GM10248 (cell line): ENCODE data around the gene WNT6.

Source experiments
- CTCF ChIA-PET: fragments of 300-600 bp; sonication (Branson Sonifier 250); formaldehyde crosslinking; extraction: SDS; loops from one replicate; lab custom pipeline; 2021; ENCODE audit warnings: antibody characterized with exemption; lab: Yijun Ruan, JAX
- POLR2A ChIA-PET: fragments of 350-650 bp; sonication (Branson Sonifier 250); formaldehyde crosslinking; extraction: SDS; loops from one replicate; lab custom pipeline; 2020; ENCODE audit warnings: antibody characterized with exemption; lab: Yijun Ruan, JAX
- DNase-seq: peaks from one replicate; pipeline ENCODE4 v3.0.0; 2012; ENCODE audit errors: extremely low spot score
- TF ChIP-seq, protein P1 (sequence below): IDR thresholded peaks from 2 replicates; pipeline ENCODE4 v1.5.1; 2012; ENCODE audit warnings: mild to moderate bottlenecking, low read depth; ENCODE audit errors: extremely low read depth, missing control alignments, control extremely low read depth

WNT6 gene

DNA sequence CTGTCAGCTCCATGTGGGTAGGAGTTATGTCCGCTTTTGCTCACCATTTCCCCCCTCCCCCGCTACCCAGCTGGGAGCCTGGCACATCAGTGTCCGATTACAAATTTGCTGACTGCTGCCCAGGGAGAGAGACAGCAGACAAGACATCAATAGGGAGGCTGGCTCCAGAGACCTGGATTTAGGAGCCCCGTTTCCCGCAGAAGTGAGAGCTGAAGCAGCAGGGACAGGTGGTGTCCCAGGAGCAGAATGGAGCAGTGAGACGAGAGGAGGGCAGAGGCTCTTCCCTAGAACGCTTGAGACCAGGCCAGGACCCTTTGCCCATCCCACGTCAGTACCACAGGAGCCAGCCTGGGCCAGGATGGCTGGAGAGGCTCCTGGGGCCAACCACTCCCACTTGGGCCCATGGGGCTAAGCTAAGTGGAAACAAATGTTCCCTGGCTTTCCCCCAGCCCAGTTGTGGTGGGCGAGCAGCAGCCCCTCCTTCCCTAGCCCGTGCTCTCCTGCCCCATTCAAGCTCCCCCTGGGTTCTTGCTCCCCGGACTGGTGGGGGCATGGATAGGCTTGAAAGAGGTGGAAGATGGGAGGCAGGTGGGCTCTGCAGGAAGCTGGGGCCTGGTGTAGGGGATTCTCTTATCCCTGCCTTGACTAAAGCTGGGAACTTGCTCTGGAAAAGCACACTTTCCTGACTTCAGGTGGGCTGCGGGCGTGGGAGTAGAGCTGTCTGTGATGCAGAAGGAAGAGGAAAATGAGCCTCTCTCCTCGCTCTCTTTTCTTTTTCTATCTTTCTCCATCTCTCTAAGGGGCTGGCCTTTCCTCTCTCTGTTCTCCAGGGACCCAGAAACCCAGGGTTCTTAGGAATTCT lies 4.1 kb upstream of the WNT6 start:
- ChIA-PET CTCF (interaction anchor here (0.8 to 6.4 kb wide), 6 partner anchors 13 to 139 kb away, joined by 3 to 89 read pairs (median 3); partner anchors contain the start of gene WNT10A), POLR2A (no interaction called here)
- TF ChIP-seq, protein P1, sequence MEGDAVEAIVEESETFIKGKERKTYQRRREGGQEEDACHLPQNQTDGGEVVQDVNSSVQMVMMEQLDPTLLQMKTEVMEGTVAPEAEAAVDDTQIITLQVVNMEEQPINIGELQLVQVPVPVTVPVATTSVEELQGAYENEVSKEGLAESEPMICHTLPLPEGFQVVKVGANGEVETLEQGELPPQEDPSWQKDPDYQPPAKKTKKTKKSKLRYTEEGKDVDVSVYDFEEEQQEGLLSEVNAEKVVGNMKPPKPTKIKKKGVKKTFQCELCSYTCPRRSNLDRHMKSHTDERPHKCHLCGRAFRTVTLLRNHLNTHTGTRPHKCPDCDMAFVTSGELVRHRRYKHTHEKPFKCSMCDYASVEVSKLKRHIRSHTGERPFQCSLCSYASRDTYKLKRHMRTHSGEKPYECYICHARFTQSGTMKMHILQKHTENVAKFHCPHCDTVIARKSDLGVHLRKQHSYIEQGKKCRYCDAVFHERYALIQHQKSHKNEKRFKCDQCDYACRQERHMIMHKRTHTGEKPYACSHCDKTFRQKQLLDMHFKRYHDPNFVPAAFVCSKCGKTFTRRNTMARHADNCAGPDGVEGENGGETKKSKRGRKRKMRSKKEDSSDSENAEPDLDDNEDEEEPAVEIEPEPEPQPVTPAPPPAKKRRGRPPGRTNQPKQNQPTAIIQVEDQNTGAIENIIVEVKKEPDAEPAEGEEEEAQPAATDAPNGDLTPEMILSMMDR = no peak
- no peak for DNase-seq

DNA sequence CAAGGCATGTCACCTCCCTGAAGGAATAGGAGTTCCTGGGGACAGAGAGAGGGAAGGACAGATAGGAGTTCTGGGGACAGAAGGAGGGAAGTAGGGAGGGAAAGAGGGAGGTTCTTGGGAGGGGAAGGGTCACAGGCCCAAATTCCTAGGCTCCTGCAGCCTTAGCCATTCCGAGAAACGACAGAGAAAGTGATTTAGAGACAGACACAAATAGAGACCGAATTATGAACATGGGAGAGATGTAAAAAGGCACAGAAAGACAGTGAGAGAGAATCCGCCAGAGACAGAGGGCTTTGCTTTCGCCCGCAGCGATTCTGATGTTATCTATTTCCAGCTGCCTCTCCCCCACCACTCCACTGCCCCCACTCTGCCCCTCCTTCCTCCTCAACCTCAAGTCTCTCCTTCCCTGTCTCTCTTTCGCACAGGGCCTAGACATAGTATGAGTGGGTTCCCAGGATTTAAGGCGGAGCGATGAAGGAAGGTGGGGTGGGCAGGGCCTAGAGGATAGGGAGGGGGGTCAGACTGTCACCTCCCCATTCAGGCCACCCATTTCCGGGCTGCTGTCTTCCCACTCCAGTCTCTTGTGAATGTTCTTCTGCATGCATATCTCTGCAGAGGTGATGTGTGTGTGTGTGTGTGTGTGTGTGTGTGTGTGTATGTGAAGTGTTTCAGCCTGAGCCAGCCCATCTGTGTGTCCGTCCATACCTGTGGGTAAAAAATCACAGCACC lies 3.3 kb upstream of the WNT6 start:
- TF ChIP-seq, protein P1 = no peak
- CTCF ChIA-PET = interaction anchor here (0.8 to 6.4 kb wide), 4 partner anchors 13 to 125 kb away, joined by 3 to 89 read pairs (median 3); partner anchors contain the start of gene WNT10A
- POLR2A ChIA-PET = no interaction called here
- DNase-seq = no peak

DNA sequence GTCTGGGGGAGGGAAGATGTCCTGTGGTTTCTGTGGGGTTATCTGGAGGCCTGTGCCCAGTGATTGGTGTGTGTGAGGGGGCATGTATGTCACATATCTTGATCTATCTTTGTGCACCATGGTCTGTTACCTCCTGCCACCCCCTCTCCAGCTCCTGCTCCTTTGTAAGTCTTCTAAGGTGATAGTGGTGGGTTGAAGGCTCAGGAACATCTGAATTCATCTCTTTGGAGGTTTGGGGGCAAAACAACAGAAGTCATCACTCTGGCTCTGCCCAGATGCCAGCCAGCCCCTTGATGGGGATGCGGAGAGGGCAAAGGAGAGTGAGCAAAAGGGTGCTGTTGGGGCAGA lies 2.7 kb upstream of the WNT6 start:
- no peak for DNase-seq
- ChIA-PET CTCF (interaction anchor here (1.6 to 3.4 kb wide), 2 partner anchors 19 to 125 kb away, joined by 3 to 15 read pairs; no protein-coding TSS in a partner anchor), POLR2A (no interaction called here)
- TF ChIP-seq, protein P1 = no peak

DNA sequence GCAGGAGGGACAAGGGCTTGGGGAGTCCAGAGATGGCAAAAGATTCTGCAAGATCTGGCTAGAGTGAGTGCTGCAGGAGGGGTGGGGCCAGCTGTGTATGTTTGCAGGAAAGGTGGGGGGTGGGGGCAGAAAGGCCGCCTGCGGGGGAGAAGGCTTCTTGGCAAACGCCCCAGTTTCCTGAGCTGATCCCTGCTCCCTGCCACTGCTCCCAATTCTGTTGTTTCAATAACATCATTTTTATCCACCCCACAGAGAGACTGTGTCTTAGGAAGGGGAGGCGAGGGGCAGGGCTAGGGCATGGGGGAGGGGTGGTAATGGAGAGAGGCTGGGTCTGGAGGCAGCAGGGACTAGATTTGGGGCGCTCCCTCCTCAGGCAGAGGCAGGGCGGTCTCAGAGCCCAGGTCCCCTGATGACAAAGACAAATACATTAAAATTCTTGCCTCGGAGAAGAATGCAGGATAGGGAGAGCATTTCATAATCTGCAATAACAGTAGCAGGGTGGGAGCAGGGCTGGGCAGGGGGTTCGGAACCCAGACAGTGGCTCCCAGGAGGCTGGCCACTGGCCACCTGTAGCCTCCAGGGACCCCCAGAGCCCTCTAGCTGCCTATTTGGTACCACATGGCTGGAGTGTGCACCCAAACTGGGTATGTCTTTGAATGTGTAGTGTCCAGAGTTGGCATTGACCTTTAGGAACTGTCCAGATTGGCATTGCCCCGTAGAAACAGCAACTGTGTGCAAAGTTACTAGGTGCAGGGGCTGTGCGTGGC lies 2.1 kb upstream of the WNT6 start:
- ChIA-PET CTCF (interaction anchor here (1.2 to 3.4 kb wide), 5 partner anchors 10 to 178 kb away, joined by 3 to 15 read pairs (median 3); no protein-coding TSS in a partner anchor), POLR2A (no interaction called here)
- no peak for DNase-seq
- TF ChIP-seq, protein P1 = no peak

DNA sequence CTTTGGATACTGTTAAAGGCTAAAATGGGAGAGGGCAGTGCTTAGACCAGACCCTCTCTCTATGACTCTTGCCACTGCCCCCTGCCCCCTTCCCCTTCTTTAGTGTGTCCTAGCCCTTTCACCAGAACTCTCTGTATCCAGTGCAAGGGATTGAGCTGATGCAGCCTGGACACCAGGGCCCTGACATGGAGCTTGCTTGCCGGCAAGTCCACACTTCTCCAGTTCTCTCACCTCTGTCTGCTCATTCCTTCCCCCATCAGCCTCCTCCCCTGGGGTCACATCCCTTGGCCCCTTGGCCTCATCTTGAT lies 1.5 kb upstream of the WNT6 start:
- TF ChIP-seq, protein P1 = no peak
- DNase-seq = no peak
- ChIA-PET POLR2A (no interaction called here), CTCF (interaction anchor here (1.2 to 3.4 kb wide), 6 partner anchors 11 to 179 kb away, joined by 3 to 15 read pairs (median 3); no protein-coding TSS in a partner anchor)
